ES-I3 (cell line): ENCODE data around the gene SMARCB1.

Experiments used
- H3K36me3 ChIP-seq: 2 replicates; pipeline ENCODE4 v1.6.1; 2013; ENCODE audit warnings: mild to moderate bottlenecking, low read length, control low read depth, moderate library complexity; ENCODE audit not compliant: insufficient read depth
- H3K4me1 ChIP-seq: 2 replicates; pipeline ENCODE4 v1.6.1; 2013; ENCODE audit warnings: mild to moderate bottlenecking, control low read depth, low read length; ENCODE audit not compliant: insufficient read depth
- H3K9ac ChIP-seq: 2 replicates; pipeline ENCODE4 v1.6.1; 2013; ENCODE audit warnings: low read depth, mild to moderate bottlenecking, low read length, moderate library complexity
- H3K9me3 ChIP-seq: 2 replicates; pipeline ENCODE4 v1.6.1; 2013; ENCODE audit warnings: mild to moderate bottlenecking, low read length, moderate library complexity; ENCODE audit not compliant: control insufficient read depth, insufficient read depth

SMARCB1 gene

DNA sequence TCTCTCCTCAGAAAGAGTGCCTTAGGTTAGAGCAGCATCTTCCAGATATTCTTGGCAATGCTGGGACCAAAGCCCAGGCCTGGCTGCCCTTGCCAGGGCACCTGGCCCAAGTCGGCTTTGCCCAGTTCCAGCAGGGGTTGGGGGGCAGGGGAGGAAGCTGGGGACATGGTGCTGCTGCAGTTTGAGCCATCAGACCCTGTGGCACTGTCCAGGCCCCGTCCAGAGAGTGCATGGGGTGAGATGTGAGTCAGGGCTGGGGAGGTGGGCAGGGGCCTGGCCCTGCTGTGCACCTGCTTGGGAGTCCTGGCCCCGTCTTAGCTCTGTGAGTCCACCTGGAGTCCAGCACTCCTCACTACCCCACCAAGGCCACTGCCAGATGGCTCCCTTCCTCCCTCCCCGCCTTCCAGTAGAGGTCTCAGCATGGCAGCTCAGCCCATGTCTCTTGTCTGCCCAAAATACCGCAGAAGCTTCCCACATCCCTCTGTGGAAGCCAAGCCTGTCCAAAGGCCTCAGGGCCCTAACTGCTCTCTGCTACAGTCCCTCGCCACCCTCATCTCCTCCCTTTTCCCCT, 35.4 kb downstream of the SMARCB1 start:
- no peak overlapping the region for H3K9ac ChIP-seq
- H3K36me3 ChIP-seq = peaks cover 37% of the 10 kb centered on the region
- H3K9me3 ChIP-seq = no peaks in the 10 kb centered on the region
- H3K4me1 ChIP-seq = peaks cover 4% of the 10 kb centered on the region; the same call in 1 of the 2 replicates

GRCh38 chr22:23823331-23823791, 36.6 kb downstream of the SMARCB1 start:
- peaks cover 4% of the 10 kb centered on the region; the same call in 1 of the 2 replicates for H3K4me1 ChIP-seq
- H3K36me3 ChIP-seq = peaks cover 36% of the 10 kb centered on the region
- H3K9ac ChIP-seq = no peak overlapping the region
- no peaks in the 10 kb centered on the region for H3K9me3 ChIP-seq

DNA sequence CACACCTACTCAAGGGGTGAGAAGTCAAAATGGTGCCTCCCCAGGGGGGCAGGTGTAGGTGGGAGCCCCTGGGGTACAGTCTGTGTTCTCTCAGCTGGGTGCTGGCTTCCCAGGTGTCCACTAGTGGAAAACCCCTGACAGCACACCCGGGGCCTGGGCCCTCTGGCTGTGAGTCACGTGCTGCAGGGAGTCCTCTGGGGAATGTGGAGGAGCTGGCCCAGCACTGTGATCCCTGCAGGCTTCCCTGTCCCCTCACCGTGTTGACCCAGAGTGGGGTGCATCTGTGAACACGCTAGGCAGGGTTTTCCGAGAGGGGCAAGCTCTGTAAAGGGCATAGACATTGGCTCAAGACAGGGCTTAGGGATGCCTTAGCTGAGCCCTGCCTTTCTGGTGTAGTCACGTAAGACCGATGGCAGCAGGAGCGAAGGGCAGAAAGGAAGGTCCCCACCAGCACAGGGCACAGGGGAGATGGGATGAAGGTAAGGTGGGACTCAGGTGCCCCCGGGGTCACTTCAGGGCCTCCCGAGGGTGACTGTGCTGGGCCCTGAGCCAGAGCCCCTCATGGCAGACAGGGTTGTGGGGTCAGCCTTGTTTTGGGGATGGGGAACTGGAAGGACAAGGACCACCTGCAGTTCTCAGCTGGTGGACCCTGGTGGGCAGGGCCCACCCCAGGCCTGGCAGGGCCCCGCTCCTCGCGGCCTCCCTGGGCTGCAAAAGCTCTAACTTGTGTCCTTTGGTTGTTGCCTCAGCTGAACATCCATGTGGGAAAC, 37.9 kb downstream of the SMARCB1 start:
- peaks cover 32% of the 10 kb centered on the region for H3K36me3 ChIP-seq
- H3K9ac ChIP-seq = no peak overlapping the region
- peaks cover 4% of the 10 kb centered on the region; the same call in 1 of the 2 replicates for H3K4me1 ChIP-seq
- no peaks in the 10 kb centered on the region for H3K9me3 ChIP-seq

DNA sequence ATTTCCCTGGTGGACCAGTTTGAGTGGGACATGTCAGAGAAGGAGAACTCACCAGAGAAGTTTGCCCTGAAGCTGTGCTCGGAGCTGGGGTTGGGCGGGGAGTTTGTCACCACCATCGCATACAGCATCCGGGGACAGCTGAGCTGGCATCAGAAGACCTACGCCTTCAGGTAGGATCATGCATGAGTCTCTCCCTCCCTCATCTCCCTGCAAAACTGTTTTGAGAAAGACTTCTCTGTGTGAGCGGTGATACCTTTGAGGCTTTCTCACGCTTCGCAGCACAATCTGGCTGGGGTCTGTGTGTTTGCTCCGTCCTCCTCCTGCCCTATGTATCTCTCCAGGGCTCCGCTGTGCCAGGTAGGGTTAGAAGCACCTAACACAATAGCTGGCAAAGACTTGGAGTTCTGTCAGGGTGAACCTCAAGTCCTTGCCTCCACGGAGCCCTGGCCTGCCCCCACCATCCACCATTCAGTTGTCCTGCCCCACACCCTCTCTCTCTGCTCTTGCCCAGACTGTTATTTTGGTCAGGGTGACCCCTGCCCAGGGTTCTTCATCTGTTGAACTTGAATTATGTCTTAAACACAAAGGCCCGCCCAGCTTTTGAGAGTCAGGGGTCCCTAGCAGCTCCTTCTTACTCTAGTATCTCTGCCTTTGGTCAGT, 38.6 kb downstream of the SMARCB1 start:
- no peak overlapping the region for H3K9ac ChIP-seq
- no peaks in the 10 kb centered on the region for H3K9me3 ChIP-seq

DNA sequence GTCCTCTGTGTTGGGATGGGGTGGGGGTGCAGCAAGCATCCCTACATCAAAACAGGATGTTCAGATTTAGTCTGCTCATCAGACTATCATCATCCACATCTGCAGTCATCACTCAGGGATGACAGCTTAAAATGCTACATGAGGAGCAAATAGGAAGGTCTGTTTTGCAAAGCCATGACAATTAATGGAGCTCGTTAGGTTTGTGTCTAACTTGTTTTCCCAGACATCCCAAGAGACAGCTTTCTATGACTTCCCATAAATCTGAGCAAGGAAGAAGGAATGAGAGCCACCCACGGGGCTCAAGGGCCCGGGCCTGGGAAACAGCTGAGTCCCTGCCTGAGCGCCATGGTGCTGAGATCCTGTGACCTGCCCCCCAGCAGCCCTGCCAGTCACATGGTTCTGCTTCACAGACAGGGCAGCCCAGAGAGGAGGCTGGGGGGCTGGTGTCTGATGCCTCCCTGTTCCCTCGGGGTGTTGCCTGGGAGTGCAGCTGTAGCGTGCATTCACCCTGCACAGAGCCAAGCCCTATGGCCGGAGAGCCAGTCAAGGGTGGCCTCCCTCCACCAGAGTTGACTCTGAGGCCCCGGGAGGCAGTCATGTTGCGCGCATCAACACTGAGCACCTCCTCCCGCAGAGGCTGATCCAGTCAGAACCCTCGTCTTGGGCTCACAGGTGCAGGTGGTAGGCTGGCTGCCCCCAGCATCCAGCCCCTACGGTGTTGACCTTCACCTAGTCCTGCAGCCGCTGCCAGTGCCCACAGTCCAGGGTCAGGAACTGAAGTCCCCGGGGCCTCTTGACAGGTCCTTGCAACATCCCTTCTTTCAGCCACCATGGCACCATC, 40.0 kb downstream of the SMARCB1 start:
- H3K4me1 ChIP-seq = peaks cover 4% of the 10 kb centered on the region; the same call in 1 of the 2 replicates
- no peaks in the 10 kb centered on the region for H3K9me3 ChIP-seq
- H3K9ac ChIP-seq = no peak overlapping the region
- H3K36me3 ChIP-seq = peaks cover 26% of the 10 kb centered on the region

More for the DNA sequence above, 38.6 kb downstream of the SMARCB1 start:
- H3K4me1 ChIP-seq = peaks cover 4% of the 10 kb centered on the region; the same call in 1 of the 2 replicates
- peaks cover 32% of the 10 kb centered on the region for H3K36me3 ChIP-seq

DNA sequence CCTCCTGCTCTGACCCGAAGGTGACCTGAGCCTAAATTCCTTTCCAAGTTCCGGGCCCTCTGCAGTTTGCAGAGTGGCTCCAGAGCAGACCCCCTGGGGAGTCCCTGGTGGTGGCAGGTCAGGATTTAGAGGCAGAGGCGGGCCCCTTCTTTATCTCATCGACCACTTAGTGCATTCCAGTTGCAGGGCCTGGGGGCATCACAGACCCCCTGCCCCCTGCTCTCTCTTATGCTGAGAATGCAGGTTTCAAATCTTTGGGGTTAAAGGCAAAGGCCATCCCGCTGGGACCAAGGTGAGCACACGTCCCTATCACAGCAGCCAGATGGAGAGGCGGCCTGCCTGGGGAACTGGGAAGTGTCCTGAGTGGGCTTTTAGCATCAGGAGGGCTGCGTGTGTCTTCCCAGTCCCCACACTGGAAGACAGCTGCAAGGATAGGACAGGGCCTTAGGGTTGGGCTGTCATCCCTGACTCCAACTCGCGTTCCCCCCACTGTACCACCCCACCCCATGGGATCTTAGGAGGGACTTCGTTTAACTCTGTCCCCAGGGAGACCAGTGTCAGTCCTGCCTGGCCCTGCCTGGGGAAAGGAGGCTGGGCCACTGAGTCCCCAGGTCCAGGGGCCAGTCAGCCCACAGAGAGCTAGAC, 40.7 kb downstream of the SMARCB1 start:
- Histone ChIP-seq H3K9ac (no peak overlapping the region), H3K9me3 (no peaks in the 10 kb centered on the region), H3K4me1 (peaks cover 4% of the 10 kb centered on the region; the same call in 1 of the 2 replicates), H3K36me3 (peaks cover 26% of the 10 kb centered on the region)

GRCh38 chr22:23828800-23829680, 42.3 kb downstream of the SMARCB1 start:
- Histone ChIP-seq H3K9ac (no peak overlapping the region), H3K4me1 (peaks cover 4% of the 10 kb centered on the region; the same call in 1 of the 2 replicates), H3K9me3 (no peaks in the 10 kb centered on the region), H3K36me3 (peaks cover 26% of the 10 kb centered on the region)

GRCh38 chr22:23829845-23830372, 43.1 kb downstream of the SMARCB1 start:
- no peak overlapping the region for H3K9ac ChIP-seq
- H3K4me1 ChIP-seq = peaks cover 4% of the 10 kb centered on the region; the same call in 1 of the 2 replicates

DNA sequence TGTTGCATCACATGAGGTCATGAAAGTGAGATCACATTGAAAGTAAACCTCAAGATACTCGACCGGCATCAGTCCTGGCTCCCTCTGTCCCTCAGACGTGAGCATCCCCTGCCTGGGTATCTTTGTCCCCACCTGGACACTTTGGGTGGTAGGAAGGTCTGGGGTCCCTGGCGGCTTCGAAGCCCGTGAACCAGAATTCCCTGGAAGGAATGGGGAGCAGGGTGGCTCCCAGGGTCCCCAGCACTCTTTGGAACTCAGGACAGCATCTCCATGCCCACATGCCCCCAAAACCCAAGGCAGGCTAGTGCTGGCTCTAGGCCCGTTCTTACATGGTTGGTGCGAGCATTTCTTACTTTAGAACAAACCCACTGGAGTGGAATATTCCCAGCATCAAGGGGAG, 44.5 kb downstream of the SMARCB1 start:
- Histone ChIP-seq H3K4me1 (peaks cover 4% of the 10 kb centered on the region; the same call in 1 of the 2 replicates), H3K36me3 (peaks cover 10% of the 10 kb centered on the region; the same call in 1 of the 2 replicates), H3K9ac (no peak overlapping the region), H3K9me3 (no peaks in the 10 kb centered on the region)

More at GRCh38 chr22:23829845-23830372, 43.1 kb downstream of the SMARCB1 start:
- Histone ChIP-seq H3K9me3 (no peaks in the 10 kb centered on the region), H3K36me3 (peaks cover 19% of the 10 kb centered on the region)

GRCh38 chr22:23831781-23832180, 45.0 kb downstream of the SMARCB1 start:
- Histone ChIP-seq H3K9ac (no peak overlapping the region), H3K36me3 (peaks cover 7% of the 10 kb centered on the region; the same call in 1 of the 2 replicates), H3K4me1 (no peaks in the 10 kb centered on the region; the same call in 1 of the 2 replicates), H3K9me3 (no peaks in the 10 kb centered on the region)

- H3K9me3 ChIP-seq = no peaks in the 10 kb centered on the region
- H3K4me1 ChIP-seq = no peaks in the 10 kb centered on the region
- peaks cover under 1% of the 10 kb centered on the region; the same call in 1 of the 2 replicates for H3K36me3 ChIP-seq
- no peak overlapping the region for H3K9ac ChIP-seq
Observed at GRCh38 chr22:23832226-23833016, 45.7 kb downstream of the SMARCB1 start.
